ENCODE data around the gene JPH3.

The JPH3 gene

GRCh38 chr16:87602001-87602775 is at the start of gene JPH3:
Gene JPH3 (plus strand): TSS chr16:87602508. CDS start chr16:87603147, 639 bp downstream.
- DNase-seq (ENCODE audit: low read depth, low spot score), result no peak

DNA sequence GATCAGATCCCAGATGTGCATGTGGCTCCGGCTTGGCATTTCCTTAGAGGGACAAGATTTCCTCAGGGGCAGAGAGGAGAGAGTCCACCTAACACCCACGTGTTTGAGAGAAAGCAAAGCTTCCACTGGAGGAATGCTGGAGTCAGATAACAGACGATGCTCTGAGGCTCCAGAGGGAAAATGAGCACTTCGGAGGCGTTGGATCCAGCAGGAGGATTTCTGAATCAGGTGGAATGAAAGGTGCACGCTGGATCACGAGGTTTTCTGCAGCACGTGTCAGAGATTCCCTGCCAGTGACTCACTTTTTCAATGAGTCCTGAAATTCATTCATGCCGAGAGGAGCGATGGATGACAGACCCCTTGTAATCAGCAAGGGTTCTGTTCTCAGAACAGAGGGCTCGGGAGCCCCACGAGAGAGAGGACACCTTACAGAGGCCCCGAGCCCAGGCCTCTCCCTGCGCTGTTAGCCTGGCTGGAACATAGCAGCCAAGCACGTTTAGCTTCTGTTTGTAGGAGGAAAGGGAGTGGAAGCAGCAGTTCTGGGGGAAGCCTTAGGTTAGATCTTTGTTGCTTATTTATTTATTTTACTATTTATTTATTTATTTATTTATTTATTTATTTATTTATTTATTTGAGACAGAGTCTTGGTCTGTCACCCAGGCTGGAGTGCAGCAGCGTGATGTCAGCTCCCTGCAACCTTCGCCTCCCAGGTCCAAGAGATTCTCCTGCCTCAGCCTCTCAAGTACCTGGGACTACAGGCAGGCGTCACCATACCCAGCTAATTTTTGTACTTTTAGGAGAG is 49.3 kb upstream of the JPH3 start:
- DNase-seq (ENCODE audit: low read depth, low spot score), result no peak

DNA sequence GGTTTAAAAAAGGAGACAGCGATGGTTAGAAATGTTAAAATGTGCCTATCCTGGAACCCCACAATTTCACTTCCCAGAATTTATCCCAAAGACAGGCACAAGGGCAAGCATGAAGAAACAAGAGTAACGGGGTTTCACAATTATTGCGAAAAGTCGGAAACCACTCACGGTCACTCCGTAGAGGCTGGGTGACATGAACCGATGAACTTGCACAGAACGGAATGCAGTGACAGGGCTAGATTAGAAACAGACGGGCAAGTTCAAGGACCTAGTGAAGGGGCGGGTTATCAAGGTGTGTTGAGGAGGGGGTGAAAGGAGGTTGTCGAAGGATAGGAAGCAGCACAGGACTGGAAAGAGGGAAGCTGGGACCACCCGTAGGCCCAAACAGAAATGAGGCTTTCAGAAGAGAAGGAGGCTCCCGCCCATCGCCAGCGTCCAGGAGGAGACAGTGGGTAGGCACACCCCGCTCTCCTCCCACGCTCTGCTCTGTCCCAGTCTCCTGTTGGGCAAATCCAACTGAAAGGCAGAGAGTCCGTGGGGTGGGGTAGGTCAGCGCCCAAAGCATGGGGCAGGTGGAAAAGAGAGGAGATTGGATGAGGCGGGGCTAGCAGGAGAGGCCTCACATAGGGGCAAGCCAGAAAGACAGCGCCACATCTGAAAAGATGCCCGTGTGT is 47.4 kb upstream of the JPH3 start:
- no peak for DNase-seq (ENCODE audit: low read depth, low spot score)

GRCh38 chr16:87555647-87556046 is 46.7 kb upstream of the JPH3 start:
- DNase-seq (ENCODE audit: low read depth, low spot score), result no peak

GRCh38 chr16:87556941-87557459 is 45.3 kb upstream of the JPH3 start:
- DNase-seq (ENCODE audit: low read depth, low spot score), result no peak

DNA sequence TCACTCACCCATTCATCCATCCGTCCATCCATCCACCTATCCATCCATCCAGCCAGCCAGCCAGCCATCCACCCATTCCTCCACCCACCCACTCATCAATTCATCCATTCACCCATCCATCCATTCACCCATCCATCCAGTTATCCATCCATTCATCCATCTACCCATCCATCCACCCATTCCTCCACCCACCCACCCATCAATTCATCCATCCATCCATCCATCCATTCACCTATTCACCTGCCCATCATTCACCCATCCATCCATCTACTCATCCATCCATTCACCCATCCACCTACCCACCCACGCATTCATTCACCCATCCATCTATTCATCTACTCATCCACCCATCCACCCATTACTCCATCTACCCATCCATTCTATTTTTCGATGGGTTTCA is 43.6 kb upstream of the JPH3 start:
- DNase-seq (ENCODE audit: low read depth, low spot score), result no peak

- no peak for DNase-seq (ENCODE audit: low read depth, low spot score)
Measured at GRCh38 chr16:87559945-87560344, 42.4 kb upstream of the JPH3 start.

DNA sequence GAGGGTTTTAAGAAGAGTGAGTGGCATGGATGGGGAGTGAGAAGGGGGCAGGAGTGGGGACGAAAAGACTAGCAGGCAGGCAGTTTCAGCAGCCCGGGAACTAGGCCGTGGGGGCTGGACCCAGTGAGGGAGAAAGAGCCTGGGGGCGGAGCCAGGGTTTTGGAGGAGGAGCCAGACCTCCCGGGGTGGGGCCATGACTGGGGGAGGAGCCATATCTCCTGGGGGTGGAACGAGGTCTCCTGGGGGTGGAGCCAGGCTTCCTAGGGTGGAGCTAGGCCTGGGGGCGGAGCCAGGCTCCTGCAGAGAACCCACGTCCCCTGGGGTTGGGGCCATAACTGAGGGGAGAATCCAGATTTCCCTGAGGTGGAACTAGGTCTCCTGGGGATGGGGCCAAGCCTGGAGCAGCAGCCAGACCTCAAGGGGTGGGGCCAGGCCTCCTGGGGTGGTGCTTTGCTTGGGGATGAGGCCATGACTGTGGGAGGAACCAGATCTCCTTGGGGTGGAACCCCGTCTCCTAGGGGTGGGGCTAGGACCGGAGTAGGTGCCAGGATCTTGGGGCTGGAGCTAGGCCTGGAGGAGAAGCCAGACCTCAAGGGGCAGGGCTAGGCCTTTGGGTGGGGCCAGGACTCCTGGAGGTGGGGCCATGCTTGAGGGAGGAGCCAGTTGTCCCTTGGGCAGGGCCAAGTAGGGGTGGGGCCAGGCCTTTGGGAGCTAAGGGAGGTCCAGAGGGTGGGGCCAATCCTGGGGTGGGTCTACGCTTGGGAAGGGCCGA is 41.7 kb upstream of the JPH3 start:
- DNase-seq (ENCODE audit: low read depth, low spot score), result no peak

- no peak for DNase-seq (ENCODE audit: low read depth, low spot score)
Measured at GRCh38 chr16:87561200-87562105, 40.9 kb upstream of the JPH3 start.

- no peak for DNase-seq (ENCODE audit: low read depth, low spot score)
Measured at GRCh38 chr16:87562201-87562600, 40.1 kb upstream of the JPH3 start.

GRCh38 chr16:87563022-87563421 is 39.3 kb upstream of the JPH3 start:
- DNase-seq (ENCODE audit: low read depth, low spot score), result no peak

DNA sequence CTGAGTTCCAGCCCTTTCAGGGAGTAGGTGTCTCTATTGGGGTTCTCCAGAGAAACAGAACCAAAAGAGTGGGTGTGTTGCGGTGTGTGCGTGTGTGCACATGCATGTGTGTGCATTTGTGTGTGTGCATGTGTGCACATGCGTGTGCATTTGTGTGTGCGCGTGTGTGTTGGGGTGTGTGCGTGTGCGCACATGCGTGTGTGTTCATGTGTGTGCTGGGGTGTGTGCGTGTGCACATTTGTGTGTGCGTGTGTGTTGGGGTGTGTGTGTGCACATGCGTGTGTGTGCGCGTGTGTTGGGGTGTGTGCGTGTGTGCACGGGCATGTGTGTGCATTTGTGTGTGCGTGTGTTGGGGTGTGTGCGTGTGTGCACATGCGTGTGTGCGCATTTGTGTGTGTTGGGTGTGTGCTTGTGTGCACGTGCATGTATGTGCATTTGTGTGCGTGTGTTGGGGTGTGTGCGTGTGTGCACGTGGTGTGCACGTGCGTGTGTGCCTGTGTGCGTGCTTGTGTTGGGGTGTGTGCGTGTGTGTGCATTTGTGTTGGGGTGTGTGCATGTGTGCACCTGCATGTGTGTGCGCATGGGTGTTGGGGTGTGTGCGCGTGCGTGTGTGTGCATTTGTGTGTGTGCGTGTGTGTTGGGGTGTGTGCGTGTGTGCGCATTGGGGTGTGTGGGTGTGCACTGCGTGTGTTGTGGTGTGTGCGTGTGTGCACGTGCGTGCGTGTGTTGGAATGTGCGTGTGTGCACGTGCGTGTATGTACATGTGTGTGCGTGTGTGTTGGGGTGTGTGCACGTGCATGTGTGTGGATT is 38.4 kb upstream of the JPH3 start:
- no peak for DNase-seq (ENCODE audit: low read depth, low spot score)

GRCh38 chr16:87564524-87564778 is 37.9 kb upstream of the JPH3 start:
- DNase-seq (ENCODE audit: low read depth, low spot score), result no peak

GRCh38 chr16:87569601-87570571 is 32.4 kb upstream of the JPH3 start:
- no peak for DNase-seq (ENCODE audit: low read depth, low spot score)

DNA sequence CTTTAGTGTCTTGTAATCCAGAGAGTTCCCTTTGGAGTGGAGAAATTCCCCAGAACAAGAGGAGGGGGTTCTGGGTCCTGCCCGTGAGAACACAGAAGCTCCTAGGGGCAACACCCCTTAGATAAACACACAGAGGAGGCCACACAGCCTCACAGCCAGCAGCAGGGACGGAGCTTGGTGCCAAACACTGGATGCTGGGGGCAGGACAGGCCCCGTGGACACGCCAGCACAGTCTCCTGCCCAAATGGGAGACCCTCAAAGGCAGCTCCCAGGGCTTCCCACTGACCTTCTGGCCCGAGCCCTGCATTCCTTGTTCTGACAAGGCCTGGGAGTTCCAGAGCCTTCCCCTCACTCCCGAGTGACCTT is 31.8 kb upstream of the JPH3 start:
- no peak for DNase-seq (ENCODE audit: low read depth, low spot score)

GRCh38 chr16:87570938-87571867 is 31.1 kb upstream of the JPH3 start:
- no peak for DNase-seq (ENCODE audit: low read depth, low spot score)

GRCh38 chr16:87571868-87572244 is 30.5 kb upstream of the JPH3 start:
- DNase-seq (ENCODE audit: low read depth, low spot score), result no peak

DNA sequence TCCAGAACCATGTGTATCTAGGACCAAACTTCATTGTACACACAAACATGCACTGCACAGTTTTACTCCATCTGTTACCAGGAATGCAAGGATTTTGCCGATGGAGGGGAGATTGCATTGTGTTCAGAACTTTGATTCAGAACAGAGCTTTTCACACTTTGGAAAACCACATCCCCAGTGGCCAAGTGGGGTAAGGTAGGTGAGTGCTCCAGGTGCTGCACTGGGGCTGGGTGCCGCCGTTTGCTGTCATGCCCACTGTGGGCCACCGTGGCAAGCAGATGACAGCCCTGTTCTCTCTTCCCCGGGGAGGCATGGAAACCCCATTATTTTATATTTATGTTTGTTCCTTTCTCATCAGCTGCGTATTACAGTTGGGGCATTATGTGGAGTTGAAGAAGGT is 29.3 kb upstream of the JPH3 start:
- no peak for DNase-seq (ENCODE audit: low read depth, low spot score)
